Measurements from ENCODE around the gene GXYLT2.

The GXYLT2 gene, protein sequence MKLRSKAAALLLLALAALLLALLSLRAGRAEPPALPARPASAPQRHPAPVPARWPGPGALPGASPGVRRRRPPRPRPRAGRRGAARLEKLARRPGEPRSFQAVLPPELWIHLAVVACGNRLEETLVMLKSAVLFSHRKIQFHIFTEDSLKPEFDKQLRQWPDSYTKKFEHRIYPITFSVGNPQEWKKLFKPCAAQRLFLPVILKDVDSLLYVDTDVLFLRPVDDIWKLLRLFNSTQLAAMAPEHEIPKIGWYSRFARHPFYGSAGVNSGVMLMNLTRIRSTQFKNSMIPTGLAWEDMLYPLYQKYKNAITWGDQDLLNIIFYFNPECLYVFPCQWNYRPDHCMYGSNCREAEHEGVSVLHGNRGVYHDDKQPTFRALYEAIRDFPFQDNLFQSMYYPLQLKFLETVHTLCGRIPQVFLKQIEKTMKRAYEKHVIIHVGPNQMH

DNA sequence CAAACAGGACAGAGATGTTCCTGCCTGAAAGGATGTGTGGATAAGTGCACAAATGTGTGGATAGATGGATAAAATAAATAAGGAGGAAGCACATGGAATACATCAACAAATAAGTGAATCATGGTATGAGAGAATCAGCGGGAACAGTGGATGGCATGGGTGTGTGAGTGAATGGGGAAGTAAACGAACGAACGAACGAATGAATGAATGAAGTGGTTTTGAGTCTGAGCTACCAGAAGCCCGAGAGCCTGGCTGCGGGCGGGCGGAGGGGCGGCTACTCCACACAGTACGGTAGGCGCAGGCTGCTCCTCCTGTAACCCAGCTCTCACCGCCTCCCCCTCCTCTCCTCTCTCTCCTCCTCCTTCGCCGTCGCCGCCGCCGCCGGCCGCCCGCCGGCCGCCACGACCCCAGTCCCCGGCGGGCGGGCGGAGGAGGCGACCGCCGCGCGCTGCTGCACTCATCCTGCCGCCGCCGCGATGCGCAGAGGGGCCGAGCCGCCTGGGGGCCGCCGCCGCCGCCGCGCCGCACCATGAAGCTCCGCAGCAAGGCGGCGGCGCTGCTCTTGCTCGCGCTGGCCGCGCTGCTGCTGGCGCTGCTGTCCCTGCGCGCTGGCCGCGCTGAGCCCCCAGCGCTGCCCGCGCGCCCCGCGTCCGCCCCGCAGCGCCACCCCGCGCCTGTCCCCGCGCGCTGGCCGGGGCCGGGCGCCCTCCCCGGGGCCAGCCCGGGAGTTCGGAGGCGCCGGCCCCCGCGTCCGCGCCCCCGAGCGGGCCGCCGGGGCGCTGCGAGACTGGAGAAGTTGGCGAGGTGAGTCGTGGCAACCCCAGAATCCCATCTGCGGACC, at the start of gene GXYLT2:
Gene GXYLT2, plus strand, starts transcription at position 342 of the 841 bp plus-strand sequence. Its CDS starts 188 bp downstream, at position 530.
- no peaks in the 10 kb centered on the region for H3K36me3 ChIP-seq (ENCODE audit: control insufficient read depth in 2 of 2, insufficient read depth in 1 of 2, low read length in 2 of 2)
- H3K27ac ChIP-seq (ENCODE audit: extremely low read depth, low read depth, low read length) = peak within 1 kb of the TSS; percentile 70; the same call in 1 of the 2 replicates
- POLR2A ChIA-PET = interaction anchor here (0.6 kb wide), 2 partner anchors 8 to 128 kb away, joined by 3 read pairs; no protein-coding TSS in a partner anchor
- peak within 1 kb of the TSS; percentile 55 for H3K4me3 ChIP-seq (ENCODE audit: low read depth, low read length)
- CTCF ChIA-PET = interaction anchor here (0.6 to 2.3 kb wide), 6 partner anchors 18 to 1164 kb away, joined by 3 to 8 read pairs (median 3); no protein-coding TSS in a partner anchor
- H3K9me3 ChIP-seq (ENCODE audit: control insufficient read depth, insufficient read depth, low read depth, low read length) = no peaks in the 10 kb centered on the region
- H3K4me1 ChIP-seq (ENCODE audit: control insufficient read depth, insufficient read depth, low read length) = peaks cover 16% of the 10 kb centered on the region
- TF ChIP-seq, protein P1, sequence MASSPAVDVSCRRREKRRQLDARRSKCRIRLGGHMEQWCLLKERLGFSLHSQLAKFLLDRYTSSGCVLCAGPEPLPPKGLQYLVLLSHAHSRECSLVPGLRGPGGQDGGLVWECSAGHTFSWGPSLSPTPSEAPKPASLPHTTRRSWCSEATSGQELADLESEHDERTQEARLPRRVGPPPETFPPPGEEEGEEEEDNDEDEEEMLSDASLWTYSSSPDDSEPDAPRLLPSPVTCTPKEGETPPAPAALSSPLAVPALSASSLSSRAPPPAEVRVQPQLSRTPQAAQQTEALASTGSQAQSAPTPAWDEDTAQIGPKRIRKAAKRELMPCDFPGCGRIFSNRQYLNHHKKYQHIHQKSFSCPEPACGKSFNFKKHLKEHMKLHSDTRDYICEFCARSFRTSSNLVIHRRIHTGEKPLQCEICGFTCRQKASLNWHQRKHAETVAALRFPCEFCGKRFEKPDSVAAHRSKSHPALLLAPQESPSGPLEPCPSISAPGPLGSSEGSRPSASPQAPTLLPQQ (tag by site-specific recombination; IDR thresholded peaks at IDR 0.05) = peak; percentile 57
- TF ChIP-seq, protein P2, sequence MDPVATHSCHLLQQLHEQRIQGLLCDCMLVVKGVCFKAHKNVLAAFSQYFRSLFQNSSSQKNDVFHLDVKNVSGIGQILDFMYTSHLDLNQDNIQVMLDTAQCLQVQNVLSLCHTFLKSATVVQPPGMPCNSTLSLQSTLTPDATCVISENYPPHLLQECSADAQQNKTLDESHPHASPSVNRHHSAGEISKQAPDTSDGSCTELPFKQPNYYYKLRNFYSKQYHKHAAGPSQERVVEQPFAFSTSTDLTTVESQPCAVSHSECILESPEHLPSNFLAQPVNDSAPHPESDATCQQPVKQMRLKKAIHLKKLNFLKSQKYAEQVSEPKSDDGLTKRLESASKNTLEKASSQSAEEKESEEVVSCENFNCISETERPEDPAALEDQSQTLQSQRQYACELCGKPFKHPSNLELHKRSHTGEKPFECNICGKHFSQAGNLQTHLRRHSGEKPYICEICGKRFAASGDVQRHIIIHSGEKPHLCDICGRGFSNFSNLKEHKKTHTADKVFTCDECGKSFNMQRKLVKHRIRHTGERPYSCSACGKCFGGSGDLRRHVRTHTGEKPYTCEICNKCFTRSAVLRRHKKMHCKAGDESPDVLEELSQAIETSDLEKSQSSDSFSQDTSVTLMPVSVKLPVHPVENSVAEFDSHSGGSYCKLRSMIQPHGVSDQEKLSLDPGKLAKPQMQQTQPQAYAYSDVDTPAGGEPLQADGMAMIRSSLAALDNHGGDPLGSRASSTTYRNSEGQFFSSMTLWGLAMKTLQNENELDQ (tag by site-specific recombination; IDR thresholded peaks at IDR 0.05; ENCODE audit: low read depth) = no peak
- TF ChIP-seq, protein P3, sequence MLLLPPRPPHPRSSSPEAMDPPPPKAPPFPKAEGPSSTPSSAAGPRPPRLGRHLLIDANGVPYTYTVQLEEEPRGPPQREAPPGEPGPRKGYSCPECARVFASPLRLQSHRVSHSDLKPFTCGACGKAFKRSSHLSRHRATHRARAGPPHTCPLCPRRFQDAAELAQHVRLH (tag by site-specific recombination; IDR thresholded peaks at IDR 0.05) = peak; percentile 98
- no peak for TF ChIP-seq ZNF354C (tag by site-specific recombination; IDR thresholded peaks at IDR 0.05; ENCODE audit: borderline replicate concordance, low read depth)
- TF ChIP-seq, protein P4, sequence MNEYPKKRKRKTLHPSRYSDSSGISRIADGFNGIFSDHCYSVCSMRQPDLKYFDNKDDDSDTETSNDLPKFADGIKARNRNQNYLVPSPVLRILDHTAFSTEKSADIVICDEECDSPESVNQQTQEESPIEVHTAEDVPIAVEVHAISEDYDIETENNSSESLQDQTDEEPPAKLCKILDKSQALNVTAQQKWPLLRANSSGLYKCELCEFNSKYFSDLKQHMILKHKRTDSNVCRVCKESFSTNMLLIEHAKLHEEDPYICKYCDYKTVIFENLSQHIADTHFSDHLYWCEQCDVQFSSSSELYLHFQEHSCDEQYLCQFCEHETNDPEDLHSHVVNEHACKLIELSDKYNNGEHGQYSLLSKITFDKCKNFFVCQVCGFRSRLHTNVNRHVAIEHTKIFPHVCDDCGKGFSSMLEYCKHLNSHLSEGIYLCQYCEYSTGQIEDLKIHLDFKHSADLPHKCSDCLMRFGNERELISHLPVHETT (tag by site-specific recombination; IDR thresholded peaks at IDR 0.05) = 0 out of 2 replicates have a peak, but pooled peaks have one; percentile 28
- peak; percentile 70 for TF ChIP-seq ZBTB8A (tag by site-specific recombination; IDR thresholded peaks at IDR 0.05)
- no peak for TF ChIP-seq ZNF23 (tag by site-specific recombination; IDR thresholded peaks at IDR 0.05; ENCODE audit: borderline replicate concordance)
- no peak for TF ChIP-seq SETDB1 (IDR thresholded peaks at IDR 0.05; ENCODE audit: insufficient read length, low read length)
- no peak for TF ChIP-seq ZNF548 (tag by site-specific recombination; IDR thresholded peaks at IDR 0.05)
- TF ChIP-seq ZBTB20 (tag by site-specific recombination; IDR thresholded peaks at IDR 0.05) = 0 out of 2 replicates have a peak, but pooled peaks have one; percentile 11
- no peak for TF ChIP-seq ZNF133 (tag by site-specific recombination; IDR thresholded peaks at IDR 0.05)
- TF ChIP-seq ZNF629 (tag by site-specific recombination; IDR thresholded peaks at IDR 0.05) = no peak
- no peak for TF ChIP-seq ZNF707 (tag by site-specific recombination; IDR thresholded peaks at IDR 0.05)
- no peak for TF ChIP-seq ZNF792 (tag by site-specific recombination; IDR thresholded peaks at IDR 0.05)
- TF ChIP-seq ZSCAN16 (tag by site-specific recombination; IDR thresholded peaks at IDR 0.05) = peak; percentile 67; the same call in 1 of the 2 replicates
- peak; percentile 88 for TF ChIP-seq ZNF366 (tag by site-specific recombination; conservative IDR thresholded peaks at IDR 0.05)
- TF ChIP-seq, protein P5, sequence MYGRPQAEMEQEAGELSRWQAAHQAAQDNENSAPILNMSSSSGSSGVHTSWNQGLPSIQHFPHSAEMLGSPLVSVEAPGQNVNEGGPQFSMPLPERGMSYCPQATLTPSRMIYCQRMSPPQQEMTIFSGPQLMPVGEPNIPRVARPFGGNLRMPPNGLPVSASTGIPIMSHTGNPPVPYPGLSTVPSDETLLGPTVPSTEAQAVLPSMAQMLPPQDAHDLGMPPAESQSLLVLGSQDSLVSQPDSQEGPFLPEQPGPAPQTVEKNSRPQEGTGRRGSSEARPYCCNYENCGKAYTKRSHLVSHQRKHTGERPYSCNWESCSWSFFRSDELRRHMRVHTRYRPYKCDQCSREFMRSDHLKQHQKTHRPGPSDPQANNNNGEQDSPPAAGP (tag by site-specific recombination; IDR thresholded peaks at IDR 0.05) = no peak
- TF ChIP-seq, protein P6, sequence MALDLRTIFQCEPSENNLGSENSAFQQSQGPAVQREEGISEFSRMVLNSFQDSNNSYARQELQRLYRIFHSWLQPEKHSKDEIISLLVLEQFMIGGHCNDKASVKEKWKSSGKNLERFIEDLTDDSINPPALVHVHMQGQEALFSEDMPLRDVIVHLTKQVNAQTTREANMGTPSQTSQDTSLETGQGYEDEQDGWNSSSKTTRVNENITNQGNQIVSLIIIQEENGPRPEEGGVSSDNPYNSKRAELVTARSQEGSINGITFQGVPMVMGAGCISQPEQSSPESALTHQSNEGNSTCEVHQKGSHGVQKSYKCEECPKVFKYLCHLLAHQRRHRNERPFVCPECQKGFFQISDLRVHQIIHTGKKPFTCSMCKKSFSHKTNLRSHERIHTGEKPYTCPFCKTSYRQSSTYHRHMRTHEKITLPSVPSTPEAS (tag by site-specific recombination; IDR thresholded peaks at IDR 0.05) = no peak
- TF ChIP-seq ZNF76 (tag by site-specific recombination; IDR thresholded peaks at IDR 0.05; ENCODE audit: borderline replicate concordance, low read depth) = no peak
- TF ChIP-seq ZNF169 (tag by site-specific recombination; IDR thresholded peaks at IDR 0.05) = no peak
- TF ChIP-seq, protein P7, sequence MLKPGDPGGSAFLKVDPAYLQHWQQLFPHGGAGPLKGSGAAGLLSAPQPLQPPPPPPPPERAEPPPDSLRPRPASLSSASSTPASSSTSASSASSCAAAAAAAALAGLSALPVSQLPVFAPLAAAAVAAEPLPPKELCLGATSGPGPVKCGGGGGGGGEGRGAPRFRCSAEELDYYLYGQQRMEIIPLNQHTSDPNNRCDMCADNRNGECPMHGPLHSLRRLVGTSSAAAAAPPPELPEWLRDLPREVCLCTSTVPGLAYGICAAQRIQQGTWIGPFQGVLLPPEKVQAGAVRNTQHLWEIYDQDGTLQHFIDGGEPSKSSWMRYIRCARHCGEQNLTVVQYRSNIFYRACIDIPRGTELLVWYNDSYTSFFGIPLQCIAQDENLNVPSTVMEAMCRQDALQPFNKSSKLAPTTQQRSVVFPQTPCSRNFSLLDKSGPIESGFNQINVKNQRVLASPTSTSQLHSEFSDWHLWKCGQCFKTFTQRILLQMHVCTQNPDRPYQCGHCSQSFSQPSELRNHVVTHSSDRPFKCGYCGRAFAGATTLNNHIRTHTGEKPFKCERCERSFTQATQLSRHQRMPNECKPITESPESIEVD (tag by site-specific recombination; IDR thresholded peaks at IDR 0.05) = no peak
- TF ChIP-seq ZNF426 (tag by site-specific recombination; IDR thresholded peaks at IDR 0.05) = no peak
- no peak for TF ChIP-seq ZNF658 (tag by site-specific recombination; IDR thresholded peaks at IDR 0.05)
- TF ChIP-seq ZNF140 (tag by site-specific recombination; IDR thresholded peaks at IDR 0.05) = no peak
- TF ChIP-seq ZNF664 (tag by site-specific recombination; IDR thresholded peaks at IDR 0.05) = no peak

Measured in HEK293 (cell line).